GM21515 (cell line): ENCODE measurements around the gene RHEX.
A peak's percentile ranks its signal among the peaks of the same experiment; 100 is the strongest.
"Not testable (repeated sequence)": the region's sequence is repeated elsewhere in the genome, so short reads cannot be mapped to it uniquely, and the experiment has no call there.

ENCODE experiments used
- ATAC-seq: cut with Tn5 transposase; IDR thresholded peaks from one replicate; pipeline ENCODE4 v1.9.1; 2021; ENCODE audit not compliant: unreplicated experiment

RHEX gene

DNA sequence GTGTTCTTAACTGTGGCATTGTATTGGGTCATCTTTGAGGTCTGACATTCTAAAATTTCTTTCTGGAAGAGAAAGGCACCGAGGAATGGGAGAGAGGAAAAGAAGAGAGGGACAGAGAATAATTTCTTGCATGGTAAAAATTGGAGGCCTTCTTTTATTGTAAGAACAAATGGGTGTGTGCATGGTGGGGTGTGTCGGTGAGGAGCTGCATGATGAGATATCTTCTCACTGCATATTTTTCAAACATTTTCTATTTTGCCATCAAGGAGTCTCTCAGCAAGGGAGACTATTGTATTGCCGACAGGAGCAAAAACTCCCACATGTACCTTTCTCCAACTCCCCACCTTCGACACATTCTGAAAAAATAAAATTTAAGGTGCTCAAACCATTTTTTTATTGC lies 22.8 kb upstream of the RHEX start:
- ATAC-seq = no peak

DNA sequence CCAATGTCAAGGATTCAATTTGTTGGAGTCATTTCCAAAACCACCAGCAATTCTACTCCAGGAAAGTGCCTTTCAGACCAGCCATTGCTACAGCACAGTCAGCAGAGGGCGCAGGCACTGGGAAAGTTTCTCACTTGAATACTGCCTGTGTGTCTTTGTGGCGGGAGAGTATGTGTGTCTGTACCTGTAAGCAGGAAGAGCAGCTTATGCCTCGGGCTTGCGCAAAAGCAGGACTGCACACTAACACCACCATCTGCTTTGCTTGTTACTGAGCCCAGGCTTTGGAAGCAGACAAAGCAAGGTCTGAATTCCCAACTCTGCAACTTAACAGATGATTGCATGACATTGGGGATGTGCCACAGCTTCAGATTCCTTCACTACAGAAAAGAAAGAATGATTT lies 22.3 kb upstream of the RHEX start:
- ATAC-seq = peak; percentile 84

DNA sequence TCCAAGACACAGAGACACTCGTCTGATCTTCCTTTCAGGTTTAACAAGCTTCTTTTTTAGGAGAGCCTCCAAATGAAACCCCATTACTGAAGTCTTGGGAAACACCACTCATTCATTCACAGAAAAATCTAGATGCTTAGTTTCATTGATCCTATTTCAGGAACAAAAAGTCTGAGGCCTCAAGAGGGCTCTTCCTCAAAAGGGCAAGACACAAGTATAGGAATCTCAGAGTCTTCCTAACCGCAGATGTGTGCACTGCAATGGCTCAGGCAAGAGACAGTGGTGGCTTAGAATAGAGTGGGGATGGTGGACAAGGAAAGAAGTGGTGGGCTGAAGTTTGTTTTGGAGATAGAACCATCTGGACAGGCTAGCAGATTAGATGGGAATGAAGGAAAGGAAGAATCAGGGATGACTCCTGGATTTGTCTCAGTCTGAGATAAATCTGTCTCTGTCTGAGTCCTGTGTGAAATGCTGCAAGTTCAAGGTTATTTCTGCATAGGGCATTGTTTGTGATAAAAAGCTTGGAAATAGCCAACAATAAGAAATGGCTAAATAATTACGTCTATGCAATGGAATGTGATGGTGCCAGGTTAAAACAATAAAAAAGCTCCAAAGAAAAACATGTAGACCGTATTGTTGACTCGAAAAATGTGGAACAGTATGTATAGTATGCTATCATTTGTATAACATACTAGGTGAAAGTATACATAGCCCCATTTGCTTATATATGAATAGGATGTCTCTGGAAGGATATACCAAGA lies 20.4 kb upstream of the RHEX start:
- no peak for ATAC-seq

DNA sequence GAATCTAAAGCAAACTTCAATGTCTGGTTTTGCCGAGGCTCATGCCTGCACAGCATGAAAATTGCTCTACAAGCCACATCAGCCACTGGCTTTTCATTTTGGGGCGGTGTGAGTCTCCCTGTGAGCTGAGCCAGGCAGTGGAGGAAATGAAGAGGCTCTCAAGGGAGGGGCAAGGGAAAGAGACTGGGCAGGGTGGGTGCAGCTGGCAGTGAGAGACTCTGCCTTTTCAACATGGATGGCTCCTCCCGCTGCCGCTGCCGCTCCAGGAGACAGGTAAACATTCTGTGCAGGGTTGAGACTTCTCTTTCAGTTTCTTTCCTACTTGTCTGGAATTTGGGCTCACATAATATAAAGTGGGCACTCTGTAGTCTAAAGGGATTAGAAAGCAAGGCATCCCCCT lies 17.9 kb upstream of the RHEX start:
- ATAC-seq = no peak

DNA sequence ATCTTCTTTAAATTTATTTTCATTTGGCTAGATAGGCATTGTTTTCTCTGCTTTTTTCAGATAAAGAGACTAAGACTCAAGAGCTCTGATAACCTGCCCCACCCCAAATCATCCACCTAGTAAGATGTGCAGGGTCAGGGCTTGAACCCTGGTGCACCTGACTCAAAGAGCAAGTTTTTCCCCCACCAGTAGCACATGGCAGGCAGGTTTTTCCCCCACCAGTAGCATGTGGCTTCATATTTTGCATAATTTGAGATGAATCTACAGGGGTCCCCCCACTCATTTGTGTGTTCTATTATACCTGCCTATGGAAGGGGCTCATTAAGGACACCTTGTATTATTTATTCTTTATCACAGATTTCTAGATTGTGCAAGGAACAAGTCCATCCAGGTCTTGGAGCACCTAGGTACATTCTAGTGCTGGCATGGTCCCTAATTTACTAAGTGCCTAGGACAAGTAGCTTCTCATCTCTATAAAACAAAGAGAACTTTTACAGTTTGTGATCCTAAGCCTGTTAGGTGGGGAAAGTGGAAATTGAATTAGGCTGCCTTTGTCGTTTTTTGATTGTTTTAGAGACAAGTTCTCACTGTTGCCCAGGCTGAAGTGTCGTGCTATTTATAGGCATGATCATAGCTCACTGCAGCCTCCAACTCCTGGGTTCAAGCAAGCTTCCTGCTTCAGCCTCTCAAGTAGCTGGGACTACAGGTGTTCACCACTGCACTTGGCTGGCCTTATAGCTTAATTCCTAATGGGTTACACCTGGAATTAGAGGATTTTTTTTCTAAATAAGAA lies 16.1 kb upstream of the RHEX start:
- ATAC-seq = no peak

DNA sequence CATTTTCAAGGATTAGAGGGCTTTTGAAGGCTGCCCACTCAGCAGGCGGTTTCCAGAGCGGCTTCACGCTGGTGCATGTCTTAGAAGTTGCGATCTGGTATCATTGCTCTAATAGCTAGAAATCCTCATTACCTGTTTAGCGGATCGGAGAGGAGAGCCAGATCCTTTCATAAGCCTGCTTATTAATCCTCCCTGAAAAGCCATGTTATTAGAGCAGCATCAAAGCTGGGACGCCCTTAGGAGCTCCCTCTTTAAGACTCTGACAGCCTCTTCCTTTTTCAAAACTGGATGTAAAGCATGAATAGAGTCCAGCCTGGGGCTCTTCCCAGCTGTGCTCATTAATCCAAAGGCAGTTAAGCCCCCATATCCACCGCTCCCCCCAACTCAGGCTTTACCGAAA lies 15.4 kb upstream of the RHEX start:
- no peak for ATAC-seq

DNA sequence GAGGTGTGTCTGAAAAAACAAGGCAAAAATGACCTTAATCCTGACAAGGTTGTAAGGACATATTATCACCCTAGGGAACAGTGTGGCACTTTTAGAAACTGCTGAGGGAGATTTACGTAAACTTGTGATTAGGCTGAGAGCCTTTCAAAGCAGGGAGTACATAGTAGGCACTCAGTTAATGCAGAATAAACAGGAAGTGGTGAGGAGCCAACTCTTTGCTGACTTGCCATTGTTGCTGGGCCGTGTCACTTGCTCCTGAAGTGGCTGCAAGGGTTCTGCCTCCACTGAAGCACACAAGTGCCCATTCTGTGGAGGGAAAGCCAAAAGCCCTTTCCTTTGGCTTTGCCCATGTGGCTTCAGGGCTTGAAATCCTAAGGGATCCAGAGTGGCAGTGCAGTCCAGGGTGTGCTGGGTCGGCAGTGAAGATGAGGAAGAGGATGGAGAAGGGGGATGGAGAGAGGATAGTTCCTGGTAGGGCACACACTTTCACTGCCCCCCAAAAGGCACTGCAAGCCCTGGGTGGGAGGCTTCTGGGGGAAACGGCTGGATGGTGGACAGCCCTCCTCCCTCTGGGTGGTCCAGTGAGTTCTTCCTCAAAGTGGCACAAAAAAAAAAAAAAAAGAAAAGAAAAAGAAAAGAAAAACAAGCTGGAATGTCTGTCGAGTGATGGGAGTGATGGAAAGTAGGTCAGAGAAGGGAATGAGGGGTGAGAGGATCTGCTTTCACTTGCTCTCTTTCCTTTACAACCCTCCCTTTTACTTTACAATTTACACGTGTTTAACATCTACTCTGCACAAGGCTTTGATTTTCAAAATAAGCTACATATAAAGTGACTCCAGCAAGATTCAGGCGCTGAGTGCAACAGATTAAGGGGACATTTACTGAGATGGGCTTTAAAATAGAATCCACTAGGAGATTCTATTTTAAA lies 13.7 kb upstream of the RHEX start:
- ATAC-seq = no peak

DNA sequence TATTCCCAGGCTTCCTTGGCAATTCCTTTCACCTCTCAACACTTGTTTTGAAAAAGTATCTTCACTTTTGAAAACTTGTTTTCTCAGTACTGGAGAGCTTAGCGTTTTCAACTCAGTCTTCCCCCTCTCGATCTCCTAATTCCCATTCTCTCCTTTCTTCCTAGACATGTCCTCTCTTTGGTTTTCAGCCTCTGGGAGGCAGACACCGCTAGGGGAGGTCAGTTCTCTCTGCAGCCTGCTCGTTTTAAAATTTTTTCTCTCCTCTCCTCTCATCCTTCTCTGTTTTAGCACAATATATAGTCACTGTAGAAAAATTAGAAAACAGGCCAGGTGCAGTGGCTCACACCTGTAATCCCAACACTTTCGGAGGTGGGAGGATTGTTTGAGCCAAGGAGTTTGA lies 12.6 kb upstream of the RHEX start:
- ATAC-seq = no peak

DNA sequence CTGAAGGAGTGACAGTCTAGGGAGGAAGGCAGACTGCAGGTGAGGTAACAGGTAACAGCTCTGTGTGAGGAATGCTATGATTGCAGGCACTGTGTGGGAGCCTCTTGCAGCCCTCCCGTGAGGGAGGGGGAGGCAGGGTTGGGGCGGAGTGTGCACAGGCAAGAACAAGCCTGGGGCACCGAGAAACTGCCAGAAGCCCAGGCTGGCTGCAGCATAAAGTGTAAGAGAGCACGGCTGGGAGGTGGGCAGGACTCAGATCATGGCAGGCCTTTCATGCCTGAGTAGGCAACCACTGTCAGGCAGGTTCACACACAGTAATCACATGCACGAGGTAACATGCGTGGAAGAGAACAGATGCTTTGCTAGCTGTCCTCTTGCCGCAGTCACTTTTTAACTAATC lies 11.3 kb upstream of the RHEX start:
- no peak for ATAC-seq

DNA sequence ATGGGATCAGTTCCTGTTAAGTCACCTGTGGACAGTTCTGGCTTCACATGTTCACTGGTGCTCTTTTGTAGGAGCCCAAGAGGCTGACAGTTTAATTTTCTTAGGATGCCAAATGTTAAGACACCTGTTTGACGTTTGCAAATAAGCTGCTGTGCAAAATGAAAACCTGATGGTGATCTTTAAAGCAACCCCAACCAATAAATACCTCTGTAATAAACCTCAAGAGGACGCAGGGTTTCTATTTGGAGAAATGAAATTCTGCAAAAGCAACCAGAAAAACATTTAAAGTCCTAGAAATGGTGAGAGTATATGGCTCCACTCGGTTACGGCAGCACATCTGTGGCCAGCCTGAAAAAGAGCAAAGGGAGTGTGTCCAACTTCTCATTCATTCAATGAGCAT lies 5.7 kb upstream of the RHEX start:
- ATAC-seq = no peak

DNA sequence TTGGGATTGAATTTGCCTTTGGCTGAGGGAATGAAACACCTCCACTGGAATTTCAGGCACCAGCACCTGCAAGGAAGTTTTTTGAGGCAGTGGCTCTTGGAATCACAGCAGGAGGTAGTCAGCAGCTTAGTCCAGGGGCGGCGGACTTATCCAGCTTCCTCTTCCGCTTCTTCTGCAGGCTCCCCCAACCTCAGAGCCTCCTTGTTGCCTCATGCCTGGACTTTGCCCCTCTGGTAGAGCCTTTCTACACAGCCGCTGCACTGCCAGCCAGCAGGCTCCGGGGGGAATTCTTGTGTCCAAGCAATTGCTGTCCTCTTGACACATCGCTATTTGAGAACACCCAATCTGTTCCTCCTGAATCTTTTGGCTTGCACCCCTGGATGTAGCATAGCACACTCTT lies 4.4 kb upstream of the RHEX start:
- no peak for ATAC-seq

DNA sequence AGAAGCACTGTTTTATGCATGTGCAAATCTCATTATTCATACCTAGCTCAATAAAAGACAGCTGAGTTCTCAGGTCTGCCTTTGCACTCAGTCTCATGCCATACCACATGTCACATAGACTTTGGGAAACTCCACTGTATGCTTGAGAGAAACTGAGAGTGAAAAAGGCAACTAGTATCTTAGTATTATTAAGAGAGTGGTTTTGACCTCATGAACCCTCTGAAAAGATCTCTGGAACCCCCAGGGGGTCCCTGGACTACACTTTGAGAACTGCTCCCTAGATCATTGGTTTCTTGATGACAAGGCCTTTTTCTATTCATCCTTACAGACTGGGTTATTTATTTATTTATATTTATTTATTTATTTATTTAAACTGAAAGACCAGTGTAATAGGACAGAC lies 3.7 kb upstream of the RHEX start:
- ATAC-seq = peak; percentile 38

DNA sequence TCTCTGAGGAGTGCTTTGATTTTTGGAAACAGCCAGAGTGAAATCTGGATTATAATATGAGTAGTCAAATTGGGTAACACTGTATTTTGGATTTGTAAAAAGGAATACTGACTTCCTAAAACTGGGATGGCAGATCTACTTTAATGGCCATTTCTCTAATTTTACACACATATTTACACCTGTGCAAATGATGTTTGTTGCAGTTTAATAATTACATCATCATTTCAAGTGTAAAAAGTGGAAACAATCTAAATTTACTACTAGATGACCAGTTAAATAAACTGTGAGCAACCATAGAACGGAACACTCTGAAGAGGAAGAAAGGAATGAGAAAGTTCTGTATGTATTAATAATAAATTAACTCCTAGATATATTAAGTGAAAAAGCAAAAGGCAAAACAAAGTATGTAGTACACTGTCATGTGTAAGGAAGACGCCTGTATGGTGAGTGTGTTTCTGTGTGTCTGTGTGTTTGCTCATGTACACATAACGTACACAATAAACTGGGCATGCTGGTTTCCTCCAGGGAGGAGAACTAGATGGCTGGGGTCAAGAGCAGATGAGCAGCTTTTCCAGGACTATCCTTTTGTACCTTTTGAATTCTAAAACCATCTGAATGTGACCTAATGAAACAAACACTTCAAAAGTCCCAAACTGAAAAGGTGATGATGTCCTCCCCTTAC lies 2.9 kb upstream of the RHEX start:
- no peak for ATAC-seq

DNA sequence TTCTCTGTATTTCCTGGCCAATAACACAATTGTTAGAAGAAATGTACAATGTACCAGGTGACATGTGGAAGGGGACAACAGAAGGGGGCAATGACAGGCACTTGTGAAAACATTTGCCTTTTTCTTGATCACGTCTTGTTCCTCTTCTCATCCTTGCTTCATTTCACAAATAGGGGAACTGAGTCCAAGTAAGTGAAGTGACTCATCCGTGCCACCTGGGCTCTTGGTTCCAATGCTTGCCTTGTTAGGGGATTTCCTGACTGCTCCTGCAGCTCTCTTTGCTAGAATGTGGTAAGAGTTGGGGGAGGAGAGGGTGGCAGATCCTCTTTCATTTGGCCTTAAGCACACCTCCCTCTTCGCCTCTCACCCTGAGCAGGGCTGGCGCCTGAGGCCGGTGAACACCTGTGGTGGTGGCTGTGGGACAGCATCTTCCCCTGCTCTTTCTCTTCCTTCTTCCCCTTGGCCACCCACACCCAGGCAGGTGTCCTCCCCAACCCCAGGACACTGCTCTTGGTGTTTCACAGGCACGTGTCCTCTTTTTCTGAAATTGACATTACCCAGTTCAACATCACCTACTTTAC lies 2.2 kb upstream of the RHEX start:
- peak; percentile 82 for ATAC-seq

DNA sequence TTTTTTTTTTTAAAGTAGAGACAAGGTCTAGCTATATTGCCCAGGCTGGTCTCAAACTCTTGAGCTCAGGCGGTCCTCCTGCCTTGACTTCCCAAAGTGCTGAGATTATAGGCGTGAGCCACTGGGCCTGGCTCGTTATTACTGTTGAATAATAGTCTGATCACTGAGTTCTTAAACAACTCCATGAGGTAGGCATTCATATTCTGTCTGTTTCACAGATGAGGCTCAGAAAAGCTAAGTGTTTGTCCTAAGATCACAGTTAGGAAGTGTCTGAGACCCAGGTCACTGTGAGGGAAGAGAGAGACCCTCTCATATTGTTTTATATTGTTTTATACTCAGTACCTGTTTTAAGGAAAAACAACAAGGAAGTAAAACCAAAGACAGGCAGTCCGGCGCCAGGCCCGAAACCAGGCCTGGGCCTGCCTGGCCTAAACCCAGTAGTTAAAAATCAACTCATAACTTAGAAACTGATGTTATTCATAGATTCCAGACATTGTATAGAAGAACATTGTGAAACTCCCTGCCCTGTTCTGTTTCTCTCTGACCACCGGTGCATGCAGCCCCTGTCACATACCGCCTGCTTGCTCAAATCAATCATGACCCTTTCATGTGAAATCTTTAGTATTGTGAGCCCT lies 625 bp upstream of the RHEX start:
- ATAC-seq = not testable (repeated sequence)

DNA sequence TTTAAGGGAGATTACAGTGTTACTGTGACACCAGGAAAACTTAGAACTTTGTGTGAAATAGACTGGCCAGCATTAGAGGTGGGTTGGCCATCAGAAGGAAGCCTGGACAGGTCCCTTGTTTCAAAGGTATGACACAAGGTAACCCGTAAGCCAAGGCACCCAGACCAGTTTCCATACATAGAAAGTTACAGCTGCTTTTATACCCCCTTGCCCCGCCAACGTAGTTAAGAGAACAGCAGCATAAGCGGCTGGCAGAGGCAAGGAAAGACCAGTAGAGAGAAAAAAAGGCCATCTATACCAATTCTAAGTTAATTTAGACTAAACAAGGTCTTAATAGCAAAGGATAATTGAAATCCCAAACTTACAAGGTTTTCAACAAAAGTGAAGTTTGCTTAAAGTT lies 643 bp downstream of the RHEX start:
- not testable (repeated sequence) for ATAC-seq

DNA sequence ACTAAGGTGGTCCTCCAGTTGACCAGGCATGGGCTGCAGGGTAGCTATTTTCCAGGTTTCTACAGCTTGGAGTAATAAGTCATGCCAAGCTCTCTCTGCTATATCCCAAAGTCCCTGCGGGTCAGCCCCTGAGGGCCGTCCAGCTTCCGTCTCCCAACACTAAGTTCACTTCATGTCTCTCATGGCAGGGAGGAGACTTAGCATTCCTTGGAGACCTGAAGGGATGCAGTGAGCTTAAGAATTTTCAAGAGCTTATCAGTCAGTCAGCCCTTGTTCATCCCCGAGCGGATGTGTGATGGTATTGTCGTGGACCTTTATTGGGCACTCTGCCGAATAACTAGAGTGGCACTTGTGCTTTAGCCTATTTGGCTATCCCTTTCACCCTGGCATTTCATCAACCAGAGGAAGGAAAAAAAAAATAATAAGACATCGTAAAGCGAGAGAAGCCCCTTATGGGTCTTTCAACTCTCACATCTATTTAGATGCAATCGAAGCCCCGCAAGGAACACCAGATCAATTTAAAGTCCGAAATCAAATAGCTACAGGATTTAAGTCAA lies 2.2 kb downstream of the RHEX start:
- ATAC-seq = not testable (repeated sequence)

DNA sequence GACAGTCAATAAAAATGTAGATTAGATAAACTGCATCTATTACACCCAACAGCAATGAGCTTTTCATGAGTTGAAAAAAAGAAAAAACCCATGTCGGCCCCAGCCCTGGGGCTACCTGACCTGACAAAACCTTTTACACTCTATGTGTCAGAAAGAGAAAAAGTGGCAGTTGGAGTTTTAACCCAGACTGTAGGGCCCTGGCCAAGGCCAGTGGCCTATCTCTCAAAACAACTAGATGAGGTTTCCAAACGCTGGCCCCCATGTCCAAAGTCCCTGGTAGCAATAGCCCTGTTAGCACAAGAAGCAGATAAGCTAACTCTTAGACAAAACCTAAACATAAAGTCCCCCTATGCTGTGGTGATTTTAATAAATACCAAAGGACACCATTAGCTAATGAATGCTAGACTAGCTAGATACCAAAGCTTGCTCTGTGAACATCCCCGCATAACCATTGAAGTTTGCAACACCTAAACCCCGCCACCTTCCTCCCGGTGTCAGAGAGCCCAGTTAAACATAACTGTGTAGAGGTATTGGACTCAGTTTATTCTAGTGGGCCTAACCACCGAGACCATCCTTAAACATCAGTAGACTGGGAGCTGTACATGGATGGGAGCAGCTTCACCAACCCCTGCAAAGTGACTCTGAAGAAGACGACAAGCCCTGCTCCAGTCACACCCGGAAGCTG lies 2.8 kb downstream of the RHEX start:
- not testable (repeated sequence) for ATAC-seq

DNA sequence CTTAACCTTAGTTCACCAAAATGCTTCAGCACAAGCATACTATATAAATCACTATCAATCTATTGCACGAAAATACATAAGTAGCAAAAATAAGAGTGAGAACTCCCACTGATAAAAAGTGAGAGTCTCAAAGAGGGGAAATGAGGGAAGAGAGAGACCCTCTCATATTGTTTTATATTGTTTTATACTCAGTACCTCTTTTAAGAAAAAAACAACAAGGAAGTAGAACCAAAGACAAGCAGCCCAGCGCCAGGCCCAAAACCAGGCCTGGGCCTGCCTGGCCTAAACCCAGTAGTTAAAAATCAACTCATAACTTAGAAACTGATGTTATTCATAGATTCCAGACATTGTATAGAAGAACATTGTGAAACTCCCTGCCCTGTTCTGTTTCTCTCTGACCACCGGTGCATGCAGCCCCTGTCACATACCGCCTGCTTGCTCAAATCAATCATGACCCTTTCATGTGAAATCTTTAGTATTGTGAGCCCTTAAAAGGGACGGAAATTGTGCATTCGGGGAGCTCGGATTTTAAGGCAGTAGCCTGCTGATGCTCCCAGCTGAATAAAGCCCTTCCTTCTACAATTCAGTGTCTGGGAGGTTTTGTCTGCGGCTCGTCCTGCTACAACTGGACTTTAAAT lies 5.4 kb downstream of the RHEX start:
- not testable (repeated sequence) for ATAC-seq
